Measurements from ENCODE around the gene KRTAP4-11. TPM values are rescaled to one million over a fixed set of nuclear protein-coding genes. Genes with fewer than 3 reads are reported as not detected.
"Not testable (repeated sequence)": the region's sequence is repeated elsewhere in the genome, so short reads cannot be mapped to it uniquely, and the experiment has no call there.

The KRTAP4-11 gene
- total RNA-seq, 8 experiments from 2014 or later, result 0.18 to 0.38 TPM; not detected in 6

- ATAC-seq (replicated peaks in 6 of 8); H3K4me1 ChIP-seq (replicated peaks in 1 of 2); H3K27ac ChIP-seq; H3K4me3 ChIP-seq; in situ Hi-C loops (cut with MboI; ENCODE audit: low pct_unique_long_range_greater_than_20kb in 2 of 9, low sequenced_read_pairs in 9 of 9, unreplicated experiment in 9 of 9): not testable (repeated sequence)
- 44 to 84% (median 75%) methylated on average over 4 to 10 of the region's 11 CpGs for WGBS, 10 experiments
Measured at GRCh38 chr17:41119696-41120690, 1.8 kb upstream of the KRTAP4-11 start.

DNA sequence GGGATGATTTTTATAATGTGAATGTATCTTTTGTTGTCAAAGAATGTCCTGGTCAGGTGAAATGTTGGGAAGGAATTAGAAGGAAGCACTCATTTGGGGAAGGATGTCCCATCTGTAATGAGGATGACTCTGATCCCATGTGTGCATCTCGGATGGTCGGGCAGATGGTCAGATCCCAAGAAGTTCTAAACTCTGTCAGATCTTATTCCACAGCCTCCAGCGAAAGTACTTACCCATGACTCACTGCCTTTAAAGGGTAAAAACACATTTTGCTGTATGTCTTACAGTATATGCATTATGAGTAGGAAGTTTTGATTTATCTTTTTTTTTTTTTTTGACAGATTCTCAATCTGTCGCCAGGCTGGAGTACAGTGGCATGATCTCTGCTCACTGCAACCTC lies 548 bp upstream of the KRTAP4-11 start:
- in situ Hi-C loops (cut with MboI; ENCODE audit: low pct_unique_long_range_greater_than_20kb in 2 of 9, low sequenced_read_pairs in 9 of 9, unreplicated experiment in 9 of 9), result no loop called here
- no peak for ATAC-seq (replicated peaks in 6 of 8)
- no peaks in the 10 kb centered on the region for H3K4me1 ChIP-seq (replicated peaks in 1 of 2)
- H3K27ac ChIP-seq, result no peak overlapping the region
- H3K4me3 ChIP-seq, result no peak overlapping the region
- 62 to 100% (median 84%) methylated on average over 1 to 4 of the region's 4 CpGs; no CpG with 5 or more reads in 2 of the 10 experiments for WGBS, 10 experiments

DNA sequence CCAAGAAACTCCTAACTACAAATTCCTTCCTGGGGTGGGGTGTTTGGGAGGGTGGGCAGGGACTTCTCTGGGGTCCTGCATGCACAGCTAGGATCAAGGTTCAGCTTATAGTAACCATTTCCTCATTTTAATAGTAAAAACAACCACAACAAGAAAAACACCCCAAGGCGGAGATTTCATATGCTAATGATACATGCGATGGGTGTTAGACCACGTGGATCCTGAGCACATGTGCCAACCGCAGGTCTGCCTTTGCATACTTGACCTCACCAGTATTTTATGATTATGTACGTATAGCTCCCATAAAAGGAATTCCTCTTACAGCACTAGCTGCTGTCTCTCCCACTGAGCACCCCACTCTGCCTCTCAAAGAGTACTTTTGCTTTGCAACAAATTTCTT lies 1.9 kb downstream of the KRTAP4-11 start:
- peak in 3 of 8 experiments; percentile 92 to 99 (median 98) for ATAC-seq (replicated peaks in 6 of 8)
- Histone ChIP-seq H3K4me3 (no peak overlapping the region), H3K4me1 (replicated peaks in 1 of 2) (no peaks in the 10 kb centered on the region), H3K27ac (no peak overlapping the region)
- 0 to 100% (median 46%) methylated on average over 1 to 4 of the region's 5 CpGs; no CpG with 5 or more reads in 1 of the 10 experiments for WGBS, 10 experiments
- in situ Hi-C loops (cut with MboI; ENCODE audit: low pct_unique_long_range_greater_than_20kb in 2 of 9, low sequenced_read_pairs in 9 of 9, unreplicated experiment in 9 of 9), result no loop called here

DNA sequence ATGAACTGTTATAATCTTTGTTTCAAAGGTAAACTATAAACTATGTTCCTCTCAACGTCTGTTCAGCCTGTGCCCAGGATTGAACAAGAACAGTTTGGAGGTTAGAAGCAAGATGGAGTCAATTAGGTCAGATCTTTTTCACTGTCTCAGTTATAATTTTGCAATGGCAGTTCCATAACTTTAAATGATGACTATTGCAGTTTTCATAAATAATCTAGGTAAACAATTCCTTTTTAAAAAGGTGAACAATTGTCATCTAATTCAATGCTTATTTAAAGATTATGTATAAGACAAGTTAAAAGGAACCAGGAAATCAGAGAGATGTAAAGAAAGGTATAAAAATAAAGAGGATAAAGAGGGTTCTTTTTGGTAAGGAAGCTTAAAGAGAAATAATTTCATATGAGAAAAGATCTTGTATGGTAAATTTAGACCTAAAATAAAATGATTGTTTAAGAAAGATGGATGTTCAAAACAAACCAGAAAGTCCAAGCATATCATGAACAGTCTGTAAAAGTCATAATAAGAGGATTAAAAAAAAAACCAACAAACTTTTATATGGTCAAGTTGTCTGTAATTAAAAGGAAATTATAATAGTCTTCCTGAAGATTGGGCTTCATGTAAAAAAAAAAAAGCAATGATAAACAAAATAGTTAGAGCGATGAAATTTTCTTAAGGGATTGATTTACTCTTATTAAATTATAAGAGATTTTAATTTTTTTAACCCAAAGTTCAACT lies 6.9 kb downstream of the KRTAP4-11 start:
- no peaks in the 10 kb centered on the region for H3K4me1 ChIP-seq (replicated peaks in 1 of 2)
- ATAC-seq (replicated peaks in 6 of 8), result no peak
- in situ Hi-C loops (cut with MboI; ENCODE audit: low pct_unique_long_range_greater_than_20kb in 2 of 9, low sequenced_read_pairs in 9 of 9, unreplicated experiment in 9 of 9), result no loop called here
- 36 to 86% (median 71%) methylated on average over 1 to 2 of the region's 2 CpGs; no CpG with 5 or more reads in 1 of the 10 experiments for WGBS, 10 experiments
- no peak overlapping the region for H3K27ac ChIP-seq
- no peak overlapping the region for H3K4me3 ChIP-seq

- in situ Hi-C loops (cut with MboI; ENCODE audit: low pct_unique_long_range_greater_than_20kb in 2 of 9, low sequenced_read_pairs in 9 of 9, unreplicated experiment in 9 of 9), result not testable (repeated sequence)
Measured at GRCh38 chr17:41108728-41109386, 9.3 kb downstream of the KRTAP4-11 start.

DNA sequence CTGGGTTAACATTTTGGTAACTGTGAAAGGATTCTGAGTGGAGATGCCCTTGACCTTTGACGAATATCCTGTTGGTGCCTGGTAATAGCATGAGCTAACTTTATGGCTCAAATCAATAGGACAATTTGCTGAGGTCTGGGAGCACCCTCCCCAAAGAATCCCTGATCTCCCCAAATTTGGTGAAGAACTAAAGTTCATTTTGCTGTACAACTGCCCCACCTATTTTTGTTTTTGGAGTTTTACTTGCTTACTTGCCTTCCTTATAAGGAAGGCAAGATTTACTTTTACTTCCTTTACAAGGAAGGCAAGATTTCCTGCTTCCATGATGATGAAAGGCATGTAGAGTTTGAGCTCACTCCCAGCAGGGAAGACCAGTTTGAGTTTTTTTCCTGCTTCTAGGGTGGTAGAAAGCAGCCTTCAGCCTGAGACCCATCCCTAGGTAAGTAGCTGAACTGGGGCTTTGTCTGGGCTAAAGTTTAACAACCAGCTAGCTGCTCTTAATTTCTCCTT lies 10.2 kb downstream of the KRTAP4-11 start:
- Histone ChIP-seq H3K4me3 (no peak overlapping the region), H3K27ac (no peak overlapping the region), H3K4me1 (replicated peaks in 1 of 2) (no peaks in the 10 kb centered on the region)
- ATAC-seq (replicated peaks in 6 of 8), result no peak
- in situ Hi-C loops (cut with MboI; ENCODE audit: low pct_unique_long_range_greater_than_20kb in 2 of 9, low sequenced_read_pairs in 9 of 9, unreplicated experiment in 9 of 9), result no loop called here
- WGBS, 10 experiments, result 33 to 100% (median 58%) methylated on average over 1 of the region's 1 CpG; no CpG with 5 or more reads in 6 of the 10 experiments

More at GRCh38 chr17:41108728-41109386, 9.3 kb downstream of the KRTAP4-11 start:
- H3K4me3 ChIP-seq; H3K27ac ChIP-seq; ATAC-seq (replicated peaks in 6 of 8); H3K4me1 ChIP-seq (replicated peaks in 1 of 2): not testable (repeated sequence)
- no CpG with 5 or more reads among the region's 1 CpG for WGBS, 10 experiments

DNA sequence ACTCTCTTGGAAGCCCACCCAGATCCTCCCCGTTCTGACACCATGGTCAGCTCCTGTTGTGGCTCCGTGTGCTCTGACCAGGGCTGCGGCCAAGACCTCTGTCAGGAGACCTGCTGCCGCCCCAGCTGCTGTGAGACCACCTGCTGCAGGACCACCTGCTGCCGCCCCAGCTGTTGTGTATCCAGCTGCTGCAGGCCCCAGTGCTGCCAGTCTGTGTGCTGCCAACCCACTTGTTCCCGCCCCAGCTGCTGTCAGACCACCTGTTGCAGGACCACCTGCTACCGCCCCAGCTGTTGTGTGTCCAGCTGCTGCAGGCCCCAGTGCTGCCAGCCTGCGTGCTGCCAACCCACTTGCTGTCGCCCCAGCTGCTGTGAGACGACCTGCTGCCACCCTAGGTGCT lies 12.8 kb downstream of the KRTAP4-11 start, which contains the start of gene KRTAP4-9:
Gene KRTAP4-9 (plus strand): TSS at position 43 of the 400 bp plus-strand sequence. CDS start 0 bp downstream, at position 43.
- in situ Hi-C loops (cut with MboI; ENCODE audit: low pct_unique_long_range_greater_than_20kb in 2 of 9, low sequenced_read_pairs in 9 of 9, unreplicated experiment in 9 of 9); H3K4me3 ChIP-seq; H3K27ac ChIP-seq; H3K4me1 ChIP-seq (replicated peaks in 1 of 2); ATAC-seq (replicated peaks in 6 of 8): not testable (repeated sequence)
- no CpG with 5 or more reads among the region's 10 CpGs for WGBS, 10 experiments

DNA sequence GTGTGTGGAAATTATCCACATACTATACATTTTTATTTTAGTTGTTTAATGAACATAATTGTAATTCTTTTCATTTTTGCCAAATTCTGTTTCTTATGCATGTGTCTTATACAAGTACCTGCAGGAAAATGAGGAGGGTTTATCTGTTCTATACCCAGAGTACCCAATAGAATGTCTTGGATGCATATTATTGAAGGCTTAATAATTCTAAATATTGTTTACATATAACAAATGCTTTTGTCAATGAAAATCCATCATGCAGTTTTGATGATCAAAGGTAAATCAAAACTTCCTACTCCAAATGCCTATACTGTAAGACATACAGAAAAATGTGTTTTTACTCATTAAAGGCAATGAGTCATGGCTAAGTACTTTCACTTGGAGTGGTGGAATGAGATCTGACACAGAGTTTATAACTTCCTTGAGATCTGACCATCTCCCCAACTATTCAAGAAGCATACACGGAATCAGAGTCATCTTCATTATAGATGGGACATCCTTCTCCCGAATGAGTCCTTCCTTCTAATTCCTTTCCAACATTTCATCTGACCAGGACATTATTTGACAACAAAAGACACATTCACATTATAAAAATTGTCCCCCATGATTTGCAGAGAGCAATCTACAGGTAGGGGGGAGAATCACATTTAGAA lies 13.7 kb downstream of the KRTAP4-11 start:
- ATAC-seq (replicated peaks in 6 of 8), result peak in 2 of 8 experiments; percentile 49 to 53

GRCh38 chr17:41103896-41104295 lies 14.3 kb downstream of the KRTAP4-11 start:
- ATAC-seq (replicated peaks in 6 of 8), result no peak
- Histone ChIP-seq H3K4me1 (replicated peaks in 1 of 2) (no peaks in the 10 kb centered on the region), H3K4me3 (no peak overlapping the region), H3K27ac (no peak overlapping the region)
- in situ Hi-C loops (cut with MboI; ENCODE audit: low pct_unique_long_range_greater_than_20kb in 2 of 9, low sequenced_read_pairs in 9 of 9, unreplicated experiment in 9 of 9), result no loop called here
- 83 to 100% (median 92%) methylated on average over 1 of the region's 1 CpG; no CpG with 5 or more reads in 1 of the 10 experiments for WGBS, 10 experiments

More for the DNA sequence above, 13.7 kb downstream of the KRTAP4-11 start:
- 80 to 100% methylated on average over 1 of the region's 2 CpGs; no CpG with 5 or more reads in 8 of the 10 experiments for WGBS, 10 experiments
- in situ Hi-C loops (cut with MboI; ENCODE audit: low pct_unique_long_range_greater_than_20kb in 2 of 9, low sequenced_read_pairs in 9 of 9, unreplicated experiment in 9 of 9); H3K4me3 ChIP-seq; H3K4me1 ChIP-seq (replicated peaks in 1 of 2); H3K27ac ChIP-seq: not testable (repeated sequence)

- in situ Hi-C loops (cut with MboI; ENCODE audit: low pct_unique_long_range_greater_than_20kb in 2 of 9, low sequenced_read_pairs in 9 of 9, unreplicated experiment in 9 of 9), result no loop called here
- no peak within 1 kb of the TSS for H3K27ac ChIP-seq
- H3K4me3 ChIP-seq, result no peak within 1 kb of the TSS
- no peak for ATAC-seq (replicated peaks in 6 of 8)
- WGBS, 10 experiments, result no CpG with 5 or more reads among the region's 10 CpGs
- H3K4me1 ChIP-seq (replicated peaks in 1 of 2), result no peaks in the 10 kb centered on the region
Measured at GRCh38 chr17:41101586-41102259, 16.4 kb downstream of the KRTAP4-11 start, which contains the start of gene KRTAP4-16. KRTAP4-16 (minus strand) TSS chr17:41102209; CDS start chr17:41102209, 0 bp downstream.

DNA sequence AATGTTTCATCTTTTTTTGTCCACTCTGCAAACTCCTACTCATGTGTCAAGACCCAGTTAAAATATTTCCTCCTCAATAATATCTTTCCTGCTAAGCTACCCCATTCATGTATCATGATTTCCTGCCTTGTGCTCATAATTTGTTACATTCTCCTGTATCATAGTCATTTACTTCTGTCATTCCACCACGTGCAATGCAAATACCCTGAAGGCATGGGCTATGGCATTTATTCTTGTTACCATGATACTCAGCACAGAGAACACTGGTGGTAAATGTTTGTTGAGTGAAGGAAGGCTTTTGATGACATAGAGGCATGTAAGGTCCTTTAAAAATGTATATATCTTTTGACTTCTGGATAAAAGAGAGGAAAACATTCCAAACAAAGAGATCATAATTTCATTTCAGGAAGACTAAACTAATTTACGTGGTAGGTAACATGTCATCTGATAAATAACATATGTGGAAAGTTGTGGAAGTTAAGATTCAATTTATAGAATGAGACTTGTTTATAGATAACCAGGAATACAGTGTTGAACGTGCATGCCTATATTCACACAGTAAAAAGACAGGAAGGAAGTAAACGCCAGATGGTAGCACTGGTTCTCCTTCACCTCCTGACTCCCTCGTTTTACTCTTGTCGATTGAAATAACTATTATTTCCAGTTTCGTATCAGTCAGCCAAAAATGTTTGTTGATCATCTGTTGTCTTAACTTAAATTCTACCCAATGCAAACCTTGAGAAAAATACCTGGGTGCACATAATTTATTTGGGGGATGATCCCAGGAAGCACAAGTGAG lies 18.3 kb downstream of the KRTAP4-11 start:
- H3K27ac ChIP-seq; H3K4me3 ChIP-seq; H3K4me1 ChIP-seq (replicated peaks in 1 of 2); in situ Hi-C loops (cut with MboI; ENCODE audit: low pct_unique_long_range_greater_than_20kb in 2 of 9, low sequenced_read_pairs in 9 of 9, unreplicated experiment in 9 of 9): not testable (repeated sequence)
- ATAC-seq (replicated peaks in 6 of 8), result peak in 3 of 8 experiments; percentile 32 to 85 (median 78)
- 48 to 100% (median 77%) methylated on average over 1 to 7 of the region's 7 CpGs for WGBS, 10 experiments
